K562 (cell line): ENCODE measurements around the gene NAA80. TPM values are rescaled to one million over a fixed set of nuclear protein-coding genes. Genes with fewer than 3 reads are reported as not detected.

ENCODE experiments used
- ARID3A ChIP-seq: IDR thresholded peaks from 2 replicates; pipeline ENCODE4 v1.6.1; 2012; ENCODE audit warnings: low read depth, low read length, improper control_type of control experiment, borderline replicate concordance
- ATF3 ChIP-seq, 2 experiments: fragments of 450-650 bp in 1 of 2; sonication (generic) in 1 of 2; formaldehyde crosslinking in 1 of 2; IDR thresholded peaks in 1 of 2; conservative IDR thresholded peaks in 1 of 2; 2 replicates each; pipeline versions ENCODE4 v1.6.1 to v1.8.1; 2016 to 2023; ENCODE audit warnings: mild to moderate bottlenecking in 2 of 2, moderate library complexity in 2 of 2, inconsistent platforms in 1 of 2, missing genetic modification reagents in 1 of 2
- FOXK2 ChIP-seq, 2 experiments: fragments of 450-650 bp; IDR thresholded peaks in 1 of 2; conservative IDR thresholded peaks in 1 of 2; 2 replicates each; pipeline ENCODE4 v1.6.1; 2016; ENCODE audit warnings: low read depth in 2 of 2, mild to moderate bottlenecking in 1 of 2
- JUN ChIP-seq, 2 experiments: sonication (generic) in 1 of 2; formaldehyde crosslinking in 1 of 2; IDR thresholded peaks; 2 replicates each; pipeline versions ENCODE4 v1.6.1 to v1.8.0; 2012 to 2022; ENCODE audit warnings: borderline replicate concordance in 2 of 2, mild to moderate bottlenecking in 2 of 2, improper control_type of control experiment in 1 of 2, low read depth in 1 of 2, low read length in 1 of 2, missing genetic modification reagents in 1 of 2
- PYGO2 ChIP-seq: fragments of 450-650 bp; IDR thresholded peaks from 2 replicates; pipeline ENCODE4 v1.6.1; 2016; ENCODE audit warnings: mild to moderate bottlenecking, missing genetic modification characterization, moderate library complexity, missing compliant biosample characterization
- ZNF384 ChIP-seq: IDR thresholded peaks from 2 replicates; pipeline ENCODE4 v1.6.1; 2012; ENCODE audit warnings: low read depth, low read length, improper control_type of control experiment
- polyA plus RNA-seq, 8 experiments: library from polyadenylated mRNA; depleted of rRNA in 4 of 8; stranded (reverse) in 5 of 8; unstranded in 3 of 8; fragments of >200 nt; fragmentation: Nextera tagmentation in 2 of 8; fragmentation: Illumina TruSeq in 1 of 8; extraction: Ambion mirVana in 2 of 8; extraction: Trizol in 1 of 8; gene quantifications; 2 replicates each; pipeline versions ENCODE4 v1.2.1 to v1.2.3, GENCODE V29; 2011 to 2014; ENCODE audit warnings: inconsistent platforms in 1 of 8, missing spikeins in 1 of 8
- total RNA-seq, 7 experiments: library from RNA; depleted of rRNA in 6 of 7; stranded (reverse); fragments of >200 nt in 6 of 7; fragmentation: Illumina TruSeq in 2 of 7; extraction: Trizol in 2 of 7; gene quantifications; 2 replicates each; pipeline versions ENCODE4 v1.2.1 to v1.2.3, GENCODE V29; 2011 to 2021; ENCODE audit warnings: low replicate concordance in 1 of 7
- TF ChIP-seq, protein P1 (sequence below), 2 experiments: fragments of 450-650 bp; formaldehyde crosslinking in 1 of 2; IDR thresholded peaks; 2 replicates each; pipeline versions ENCODE4 v1.4.0 to v1.6.1; 2014 to 2020; ENCODE audit warnings: mild to moderate bottlenecking in 2 of 2, borderline replicate concordance in 1 of 2, low read depth in 1 of 2
- TF ChIP-seq, protein P2 (sequence below): sonication (generic); formaldehyde crosslinking; IDR thresholded peaks from 2 replicates; pipeline ENCODE4 v1.8.1; 2023; ENCODE audit warnings: missing genetic modification reagents, mild to moderate bottlenecking, borderline replicate concordance

The NAA80 gene
- total and polyA plus RNA-seq, 9 of the 15 experiments (the other 6 are each of a cell fraction or from before 2014, with no cell fraction given) = 0.82 to 24.0 (median 8.6) TPM

DNA sequence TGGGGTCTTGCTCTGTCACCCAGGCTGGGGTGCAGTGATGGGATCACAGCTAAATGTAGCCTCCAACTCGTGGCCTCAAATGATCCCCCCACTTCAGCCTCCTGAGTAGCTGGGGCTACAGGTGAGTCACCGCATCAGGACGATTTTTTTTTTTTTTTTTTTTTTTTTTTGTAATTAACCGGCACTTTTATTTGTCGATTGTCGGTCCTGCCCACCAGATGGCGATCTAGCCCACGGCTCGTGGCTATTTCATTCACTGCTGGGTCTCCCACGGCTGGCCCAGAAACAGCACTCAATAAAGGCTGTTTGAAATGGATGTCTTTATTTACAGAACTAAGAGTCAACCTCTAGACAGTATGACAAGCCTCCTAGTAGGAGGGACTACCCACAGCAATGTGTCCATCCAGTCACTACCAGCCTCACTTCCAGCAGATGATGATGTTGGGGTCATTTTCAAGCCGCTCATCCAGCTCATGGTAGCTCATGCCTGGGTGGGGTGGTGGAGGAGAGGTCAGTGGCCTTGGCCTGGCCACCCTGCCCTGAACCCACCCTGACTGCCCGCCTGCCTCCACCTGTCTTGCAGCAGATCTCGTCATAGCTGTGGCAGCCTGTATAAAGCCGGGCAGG is 48.1 kb upstream of the NAA80 start (continued):
- TF ChIP-seq, protein P1, sequence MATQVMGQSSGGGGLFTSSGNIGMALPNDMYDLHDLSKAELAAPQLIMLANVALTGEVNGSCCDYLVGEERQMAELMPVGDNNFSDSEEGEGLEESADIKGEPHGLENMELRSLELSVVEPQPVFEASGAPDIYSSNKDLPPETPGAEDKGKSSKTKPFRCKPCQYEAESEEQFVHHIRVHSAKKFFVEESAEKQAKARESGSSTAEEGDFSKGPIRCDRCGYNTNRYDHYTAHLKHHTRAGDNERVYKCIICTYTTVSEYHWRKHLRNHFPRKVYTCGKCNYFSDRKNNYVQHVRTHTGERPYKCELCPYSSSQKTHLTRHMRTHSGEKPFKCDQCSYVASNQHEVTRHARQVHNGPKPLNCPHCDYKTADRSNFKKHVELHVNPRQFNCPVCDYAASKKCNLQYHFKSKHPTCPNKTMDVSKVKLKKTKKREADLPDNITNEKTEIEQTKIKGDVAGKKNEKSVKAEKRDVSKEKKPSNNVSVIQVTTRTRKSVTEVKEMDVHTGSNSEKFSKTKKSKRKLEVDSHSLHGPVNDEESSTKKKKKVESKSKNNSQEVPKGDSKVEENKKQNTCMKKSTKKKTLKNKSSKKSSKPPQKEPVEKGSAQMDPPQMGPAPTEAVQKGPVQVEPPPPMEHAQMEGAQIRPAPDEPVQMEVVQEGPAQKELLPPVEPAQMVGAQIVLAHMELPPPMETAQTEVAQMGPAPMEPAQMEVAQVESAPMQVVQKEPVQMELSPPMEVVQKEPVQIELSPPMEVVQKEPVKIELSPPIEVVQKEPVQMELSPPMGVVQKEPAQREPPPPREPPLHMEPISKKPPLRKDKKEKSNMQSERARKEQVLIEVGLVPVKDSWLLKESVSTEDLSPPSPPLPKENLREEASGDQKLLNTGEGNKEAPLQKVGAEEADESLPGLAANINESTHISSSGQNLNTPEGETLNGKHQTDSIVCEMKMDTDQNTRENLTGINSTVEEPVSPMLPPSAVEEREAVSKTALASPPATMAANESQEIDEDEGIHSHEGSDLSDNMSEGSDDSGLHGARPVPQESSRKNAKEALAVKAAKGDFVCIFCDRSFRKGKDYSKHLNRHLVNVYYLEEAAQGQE (IDR thresholded peaks at IDR 0.05; ENCODE audit: borderline replicate concordance) = peak; percentile 41; the same call in 1 of the 2 replicates
- TF ChIP-seq, protein P1 (CRISPR knock-in tag; IDR thresholded peaks at IDR 0.05; ENCODE audit: low read depth) = no peak
- peak; percentile 75; the same call in 1 of the 2 replicates for TF ChIP-seq ARID3A
- no peak for TF ChIP-seq PYGO2 (tag)
- no peak for TF ChIP-seq FOXK2 (conservative IDR thresholded peaks at IDR 0.05 in 1 of 2, IDR thresholded peaks at IDR 0.05 in 1 of 2; ENCODE audit: low read depth in 2 of 2)
- TF ChIP-seq, protein P2, sequence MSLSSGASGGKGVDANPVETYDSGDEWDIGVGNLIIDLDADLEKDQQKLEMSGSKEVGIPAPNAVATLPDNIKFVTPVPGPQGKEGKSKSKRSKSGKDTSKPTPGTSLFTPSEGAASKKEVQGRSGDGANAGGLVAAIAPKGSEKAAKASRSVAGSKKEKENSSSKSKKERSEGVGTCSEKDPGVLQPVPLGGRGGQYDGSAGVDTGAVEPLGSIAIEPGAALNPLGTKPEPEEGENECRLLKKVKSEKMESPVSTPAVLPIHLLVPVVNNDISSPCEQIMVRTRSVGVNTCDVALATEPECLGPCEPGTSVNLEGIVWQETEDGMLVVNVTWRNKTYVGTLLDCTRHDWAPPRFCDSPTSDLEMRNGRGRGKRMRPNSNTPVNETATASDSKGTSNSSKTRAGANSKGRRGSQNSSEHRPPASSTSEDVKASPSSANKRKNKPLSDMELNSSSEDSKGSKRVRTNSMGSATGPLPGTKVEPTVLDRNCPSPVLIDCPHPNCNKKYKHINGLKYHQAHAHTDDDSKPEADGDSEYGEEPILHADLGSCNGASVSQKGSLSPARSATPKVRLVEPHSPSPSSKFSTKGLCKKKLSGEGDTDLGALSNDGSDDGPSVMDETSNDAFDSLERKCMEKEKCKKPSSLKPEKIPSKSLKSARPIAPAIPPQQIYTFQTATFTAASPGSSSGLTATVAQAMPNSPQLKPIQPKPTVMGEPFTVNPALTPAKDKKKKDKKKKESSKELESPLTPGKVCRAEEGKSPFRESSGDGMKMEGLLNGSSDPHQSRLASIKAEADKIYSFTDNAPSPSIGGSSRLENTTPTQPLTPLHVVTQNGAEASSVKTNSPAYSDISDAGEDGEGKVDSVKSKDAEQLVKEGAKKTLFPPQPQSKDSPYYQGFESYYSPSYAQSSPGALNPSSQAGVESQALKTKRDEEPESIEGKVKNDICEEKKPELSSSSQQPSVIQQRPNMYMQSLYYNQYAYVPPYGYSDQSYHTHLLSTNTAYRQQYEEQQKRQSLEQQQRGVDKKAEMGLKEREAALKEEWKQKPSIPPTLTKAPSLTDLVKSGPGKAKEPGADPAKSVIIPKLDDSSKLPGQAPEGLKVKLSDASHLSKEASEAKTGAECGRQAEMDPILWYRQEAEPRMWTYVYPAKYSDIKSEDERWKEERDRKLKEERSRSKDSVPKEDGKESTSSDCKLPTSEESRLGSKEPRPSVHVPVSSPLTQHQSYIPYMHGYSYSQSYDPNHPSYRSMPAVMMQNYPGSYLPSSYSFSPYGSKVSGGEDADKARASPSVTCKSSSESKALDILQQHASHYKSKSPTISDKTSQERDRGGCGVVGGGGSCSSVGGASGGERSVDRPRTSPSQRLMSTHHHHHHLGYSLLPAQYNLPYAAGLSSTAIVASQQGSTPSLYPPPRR (CRISPR knock-in tag) = no peak
- peak; percentile 49; the same call in 1 of the 2 replicates for TF ChIP-seq ATF3 (IDR thresholded peaks at IDR 0.05)
- no peak for TF ChIP-seq ATF3 (CRISPR knock-in tag; conservative IDR thresholded peaks at IDR 0.05)
- peak; percentile 98 for TF ChIP-seq ZNF384
- peak; percentile 34; the same call in 1 of the 2 replicates for TF ChIP-seq JUN (IDR thresholded peaks at IDR 0.05; ENCODE audit: borderline replicate concordance, low read depth, low read length)
- TF ChIP-seq JUN (CRISPR knock-in tag; IDR thresholded peaks at IDR 0.05; ENCODE audit: borderline replicate concordance) = no peak
